Measurements from ENCODE around the gene ANKRD33B. TPM values are rescaled to one million over a fixed set of nuclear protein-coding genes. Genes with fewer than 3 reads are reported as not detected.

Gene ANKRD33B
- total RNA-seq, 2 experiments from 2014 or later, result 4.6 to 4.9 TPM

Other genes with a start within 250 kb of the ANKRD33B start
- gene MARCHF6, start 210.4 kb upstream of the ANKRD33B start, total RNA-seq, result 10 to 100 TPM; 67.3 to 92.2 TPM
- gene ROPN1L, start 122.2 kb upstream of the ANKRD33B start, total RNA-seq, result under 1 TPM in 1 of 2 experiments, not detected in 1; 0.28 TPM
- gene DAP, start 197.2 kb downstream of the ANKRD33B start, total RNA-seq, result 10 to 100 TPM; 41.4 to 44.0 TPM